OCI-LY1 (cell line): ENCODE measurements around the gene TMEM52B.
"Not testable (repeated sequence)": the region's sequence is repeated elsewhere in the genome, so short reads cannot be mapped to it uniquely, and the experiment has no call there.

Experiments used
- H2AFZ ChIP-seq: fragments of 200-600 bp; sonication (generic), shearing (Covaris generic); 2 replicates; pipeline ENCODE4 v1.6.0; 2014; ENCODE audit warnings: antibody characterized with exemption, mild to moderate bottlenecking, low read length
- H3F3A ChIP-seq: fragments of 200-600 bp; sonication (generic), shearing (Covaris generic); 2 replicates; pipeline ENCODE4 v1.6.0; 2014; ENCODE audit warnings: mild to moderate bottlenecking, antibody characterized with exemption, low read length, moderate library complexity; ENCODE audit not compliant: insufficient read depth
- H3K27ac ChIP-seq: fragments of 200-600 bp; sonication (generic); 2 replicates; pipeline ENCODE4 v1.5.1; 2014; ENCODE audit warnings: low read length, mixed run types, mild to moderate bottlenecking, low read depth; ENCODE audit not compliant: poor library complexity, severe bottlenecking
- H3K27me3 ChIP-seq: fragments of 200-600 bp; sonication (generic); 2 replicates; pipeline ENCODE4 v1.6.0; 2014; ENCODE audit warnings: antibody characterized with exemption, mild to moderate bottlenecking, low read length, moderate library complexity; ENCODE audit not compliant: insufficient read depth
- H3K36me3 ChIP-seq: fragments of 200-600 bp; sonication (generic); 2 replicates; pipeline ENCODE4 v1.6.1; 2014; ENCODE audit warnings: mild to moderate bottlenecking, antibody characterized with exemption, low read length, moderate library complexity, mixed read lengths; ENCODE audit not compliant: insufficient read depth
- H3K4me1 ChIP-seq: fragments of 200-600 bp; sonication (generic); 2 replicates; pipeline ENCODE4 v1.5.1; 2014; ENCODE audit warnings: mild to moderate bottlenecking, low read length, moderate library complexity; ENCODE audit not compliant: insufficient read depth, severe bottlenecking
- H3K4me2 ChIP-seq: fragments of 200-600 bp; sonication (generic), shearing (Covaris generic); 2 replicates; pipeline ENCODE4 v1.6.1; 2014; ENCODE audit warnings: low read length
- H3K4me3 ChIP-seq: fragments of 200-600 bp; sonication (generic); 2 replicates; pipeline ENCODE4 v1.5.1; 2014; ENCODE audit warnings: low read length, low read depth, mild to moderate bottlenecking, mixed read lengths; ENCODE audit not compliant: poor library complexity, severe bottlenecking
- H3K79me2 ChIP-seq: fragments of 200-600 bp; shearing (Covaris generic); 2 replicates; pipeline ENCODE4 v1.6.1; 2016; ENCODE audit warnings: mixed run types, low read length, mixed read lengths; ENCODE audit not compliant: insufficient read depth
- H3K9ac ChIP-seq: fragments of 200-600 bp; sonication (generic), shearing (Covaris generic); 2 replicates; pipeline ENCODE4 v1.6.1; 2014; ENCODE audit warnings: mild to moderate bottlenecking, low read length, mixed read lengths
- H3K9me2 ChIP-seq: fragments of 200-600 bp; sonication (generic), shearing (Covaris generic); 2 replicates; pipeline ENCODE4 v1.6.1; 2014; ENCODE audit warnings: low read depth, mild to moderate bottlenecking, low read length, mixed read lengths
- H3K9me3 ChIP-seq: fragments of 200-600 bp; shearing (Covaris generic); 2 replicates; pipeline ENCODE4 v1.6.1; 2014; ENCODE audit warnings: low read length, mixed read lengths
- H4K20me1 ChIP-seq: fragments of 200-600 bp; sonication (generic), shearing (Covaris generic); 2 replicates; pipeline ENCODE4 v1.6.0; 2016; ENCODE audit warnings: mild to moderate bottlenecking, low read length; ENCODE audit not compliant: insufficient read depth
- EZH2 ChIP-seq: fragments of 200-600 bp; sonication (generic), shearing (Covaris generic); IDR thresholded peaks from 2 replicates; pipeline ENCODE4 v1.8.0; 2017; ENCODE audit warnings: borderline replicate concordance, mixed run types, mild to moderate bottlenecking, antibody characterized with exemption, low read length, moderate library complexity, mixed read lengths
- TF ChIP-seq, protein P1 (sequence below): fragments of 200-600 bp; sonication (generic), shearing (Covaris generic); IDR thresholded peaks from 2 replicates; pipeline ENCODE4 v1.5.1; 2017; ENCODE audit warnings: mild to moderate bottlenecking, antibody characterized with exemption, low read length, moderate library complexity, mixed read lengths

TMEM52B gene

DNA sequence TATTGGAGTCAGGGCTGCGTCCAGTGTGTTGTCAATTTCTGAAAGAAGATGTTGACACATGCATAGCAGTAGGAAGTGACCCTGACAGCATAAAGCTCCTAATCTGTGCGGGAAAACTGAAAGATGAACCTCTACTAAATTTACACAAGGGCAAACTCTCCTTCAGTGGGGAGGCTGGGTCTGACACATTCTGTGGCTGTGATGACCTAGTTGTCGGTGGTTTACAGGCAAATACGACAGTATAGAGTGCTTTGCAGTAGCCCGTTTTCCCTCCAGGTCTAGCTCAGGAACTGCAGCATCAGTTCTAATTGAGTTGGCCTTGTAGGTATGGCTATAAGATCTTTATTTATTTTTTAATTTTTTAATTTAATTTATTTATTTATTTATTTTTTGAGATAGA lies 19.0 kb downstream of the TMEM52B start:
- Histone ChIP-seq H3K9me2 (no peaks in the 10 kb centered on the region), H2AFZ (no peak overlapping the region), H3K36me3 (no peaks in the 10 kb centered on the region), H3K27me3 (no peaks in the 10 kb centered on the region; the same call in 1 of the 2 replicates), H3F3A (no peaks in the 10 kb centered on the region), H3K9ac (no peak overlapping the region), H3K4me1 (peaks cover 31% of the 10 kb centered on the region), H3K9me3 (no peaks in the 10 kb centered on the region), H3K79me2 (no peaks in the 10 kb centered on the region), H3K4me3 (no peak overlapping the region), H3K27ac (peak overlapping the region; percentile 15), H3K4me2 (no peak overlapping the region), H4K20me1 (no peaks in the 10 kb centered on the region)
- no peak for TF ChIP-seq EZH2
- TF ChIP-seq, protein P1, sequence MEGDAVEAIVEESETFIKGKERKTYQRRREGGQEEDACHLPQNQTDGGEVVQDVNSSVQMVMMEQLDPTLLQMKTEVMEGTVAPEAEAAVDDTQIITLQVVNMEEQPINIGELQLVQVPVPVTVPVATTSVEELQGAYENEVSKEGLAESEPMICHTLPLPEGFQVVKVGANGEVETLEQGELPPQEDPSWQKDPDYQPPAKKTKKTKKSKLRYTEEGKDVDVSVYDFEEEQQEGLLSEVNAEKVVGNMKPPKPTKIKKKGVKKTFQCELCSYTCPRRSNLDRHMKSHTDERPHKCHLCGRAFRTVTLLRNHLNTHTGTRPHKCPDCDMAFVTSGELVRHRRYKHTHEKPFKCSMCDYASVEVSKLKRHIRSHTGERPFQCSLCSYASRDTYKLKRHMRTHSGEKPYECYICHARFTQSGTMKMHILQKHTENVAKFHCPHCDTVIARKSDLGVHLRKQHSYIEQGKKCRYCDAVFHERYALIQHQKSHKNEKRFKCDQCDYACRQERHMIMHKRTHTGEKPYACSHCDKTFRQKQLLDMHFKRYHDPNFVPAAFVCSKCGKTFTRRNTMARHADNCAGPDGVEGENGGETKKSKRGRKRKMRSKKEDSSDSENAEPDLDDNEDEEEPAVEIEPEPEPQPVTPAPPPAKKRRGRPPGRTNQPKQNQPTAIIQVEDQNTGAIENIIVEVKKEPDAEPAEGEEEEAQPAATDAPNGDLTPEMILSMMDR, result no peak

DNA sequence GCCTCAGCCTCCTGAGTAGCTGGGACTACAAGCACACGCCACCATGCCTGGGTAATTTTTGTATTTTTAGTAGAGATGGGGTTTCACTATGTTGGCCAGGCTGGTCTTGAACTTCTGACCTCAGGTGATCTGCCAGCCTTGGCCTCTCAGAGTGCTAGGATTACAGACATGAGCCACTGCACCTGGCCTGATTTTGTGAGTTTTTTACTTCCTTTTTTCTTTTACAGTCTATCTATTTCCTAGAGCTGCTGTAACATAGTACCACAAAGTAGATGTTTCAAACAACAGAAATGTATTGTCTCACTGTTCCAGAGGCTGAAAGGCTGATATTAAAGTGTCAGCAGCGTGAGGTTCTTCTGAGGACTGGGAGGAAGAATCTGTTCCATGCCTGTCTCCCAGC lies 25.7 kb downstream of the TMEM52B start:
- H4K20me1 ChIP-seq, H3K4me1 ChIP-seq, H3K4me3 ChIP-seq, H2AFZ ChIP-seq, H3K79me2 ChIP-seq, H3K27ac ChIP-seq, H3F3A ChIP-seq, H3K4me2 ChIP-seq, H3K27me3 ChIP-seq, H3K9me3 ChIP-seq, H3K36me3 ChIP-seq, H3K9ac ChIP-seq, H3K9me2 ChIP-seq: not testable (repeated sequence)

DNA sequence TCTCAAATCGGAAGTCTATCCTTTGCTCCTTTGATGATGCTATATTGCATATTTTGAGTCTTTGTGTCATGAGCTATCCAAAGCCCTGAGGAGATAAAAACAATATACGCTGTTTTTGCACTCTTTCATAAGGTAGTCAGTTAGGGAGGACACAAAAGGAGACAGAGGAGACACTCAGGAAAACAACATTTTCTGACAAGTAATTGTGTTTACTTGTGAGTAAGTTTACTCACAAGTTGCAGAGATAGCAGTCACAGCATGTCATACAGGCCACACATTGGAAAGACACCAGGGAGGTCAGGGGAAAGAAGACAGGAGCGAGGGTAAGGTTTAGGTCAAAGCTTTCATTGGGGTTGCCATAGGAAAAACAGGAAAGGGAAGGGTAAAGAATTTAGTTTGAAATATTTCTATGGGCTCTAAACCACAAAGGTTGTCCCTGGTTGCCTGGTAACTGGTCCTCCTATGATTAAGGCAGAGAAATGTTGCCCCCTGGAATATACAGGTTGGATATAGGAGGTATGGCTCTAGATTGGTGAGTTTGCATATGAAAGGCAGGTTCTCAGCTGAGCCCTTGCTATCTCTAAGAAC lies 26.5 kb downstream of the TMEM52B start:
- Histone ChIP-seq H2AFZ (no peak overlapping the region), H3K9ac (no peak overlapping the region), H3K36me3 (no peaks in the 10 kb centered on the region), H3K4me1 (peaks cover 3% of the 10 kb centered on the region), H3K9me2 (no peaks in the 10 kb centered on the region), H3K79me2 (no peaks in the 10 kb centered on the region), H3K9me3 (no peaks in the 10 kb centered on the region), H3K4me3 (no peak overlapping the region), H4K20me1 (no peaks in the 10 kb centered on the region), H3K27ac (no peak overlapping the region), H3K27me3 (no peaks in the 10 kb centered on the region), H3K4me2 (no peak overlapping the region), H3F3A (no peaks in the 10 kb centered on the region)
- TF ChIP-seq EZH2, result no peak
- TF ChIP-seq, protein P1, result no peak

DNA sequence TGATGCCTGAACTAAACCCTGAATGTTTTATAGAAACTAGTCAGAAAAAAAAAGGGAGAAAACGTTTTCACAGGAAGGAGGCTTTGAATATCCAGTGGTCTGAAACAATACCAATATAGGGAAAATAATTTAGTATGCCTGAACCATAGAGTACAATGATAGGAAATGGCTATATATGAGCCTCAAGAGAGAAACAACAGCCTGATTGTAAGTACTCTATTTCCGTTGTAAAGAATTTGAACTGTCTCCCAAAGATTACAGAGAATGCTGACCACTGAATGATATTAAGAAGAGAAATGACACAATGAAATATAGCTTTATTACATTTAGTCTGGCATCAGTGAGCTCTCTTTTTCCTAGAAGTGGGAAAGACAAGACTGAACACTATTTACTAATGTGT lies 28.3 kb downstream of the TMEM52B start:
- Histone ChIP-seq H3K36me3 (no peaks in the 10 kb centered on the region), H3K27ac (no peak overlapping the region), H3K4me2 (no peak overlapping the region), H3K79me2 (no peaks in the 10 kb centered on the region), H3K9ac (no peak overlapping the region), H4K20me1 (no peaks in the 10 kb centered on the region), H3F3A (no peaks in the 10 kb centered on the region), H3K4me1 (peaks cover 4% of the 10 kb centered on the region), H2AFZ (no peak overlapping the region), H3K9me2 (no peaks in the 10 kb centered on the region), H3K27me3 (no peaks in the 10 kb centered on the region), H3K9me3 (no peaks in the 10 kb centered on the region), H3K4me3 (no peak overlapping the region)
- TF ChIP-seq, protein P1, result no peak
- no peak for TF ChIP-seq EZH2
